Progenitor cell of endocrine pancreas (in vitro differentiated cells): ENCODE results near the gene SNAPC1. TPM values are rescaled to one million over a fixed set of nuclear protein-coding genes. Genes with fewer than 3 reads are reported as not detected.

ENCODE experiments used
- DNase-seq: peaks from one replicate; pipeline ENCODE4 v3.0.0; 2021; ENCODE audit warnings: low spot score; ENCODE audit not compliant: unreplicated experiment
- H3K27ac Mint-ChIP-seq: 2 replicates; pipeline ENCODE4 v1.8.0; 2021; ENCODE audit warnings: mild to moderate bottlenecking, moderate library complexity, mixed read lengths
- H3K27me3 Mint-ChIP-seq: 2 replicates; pipeline ENCODE4 v1.8.0; 2021; ENCODE audit warnings: mixed read lengths
- H3K36me3 Mint-ChIP-seq: 2 replicates; pipeline ENCODE4 v1.8.0; 2022; ENCODE audit warnings: mixed read lengths; ENCODE audit not compliant: insufficient read depth
- H3K4me1 Mint-ChIP-seq: 2 replicates; pipeline ENCODE4 v1.8.0; 2021; ENCODE audit warnings: low read depth, mixed read lengths
- H3K4me3 Mint-ChIP-seq: 2 replicates; pipeline ENCODE4 v1.8.0; 2021; ENCODE audit warnings: low read depth, mild to moderate bottlenecking, moderate library complexity, mixed read lengths
- H3K9me3 Mint-ChIP-seq: 2 replicates; pipeline ENCODE4 v1.8.0; 2021; ENCODE audit warnings: low read depth, mixed read lengths
- CTCF ChIP-seq: fragments of 200-600 bp; sonication (generic); IDR thresholded peaks from one replicate; pipeline ENCODE4 v1.5.0; 2021; ENCODE audit warnings: antibody characterized with exemption, mild to moderate bottlenecking; ENCODE audit not compliant: unreplicated experiment
- total RNA-seq: library from RNA; stranded (reverse); gene quantifications from 2 replicates; pipeline ENCODE4 v1.2.1, GENCODE V29; 2021

The SNAPC1 gene
- total RNA-seq, 1 donor from 2014 or later: 4.9 TPM

- Mint-ChIP-seq H3K27ac (no peak overlapping the region), H3K4me1 (peaks cover 33% of the 10 kb centered on the region), H3K27me3 (no peaks in the 10 kb centered on the region), H3K4me3 (no peak overlapping the region), H3K9me3 (no peaks in the 10 kb centered on the region), H3K36me3 (peaks cover 1% of the 10 kb centered on the region)
- no peak for DNase-seq
- no peak for TF ChIP-seq CTCF
These were observed 2.3 kb downstream of the SNAPC1 start for GRCh38 chr14:61764342-61765122.

GRCh38 chr14:61765225-61765943 is 3.2 kb downstream of the SNAPC1 start:
- Mint-ChIP-seq H3K27me3 (no peaks in the 10 kb centered on the region), H3K4me1 (peaks cover 33% of the 10 kb centered on the region), H3K9me3 (no peaks in the 10 kb centered on the region), H3K36me3 (peaks cover 6% of the 10 kb centered on the region), H3K4me3 (peak overlapping the region; percentile 32), H3K27ac (peak overlapping the region; percentile 73)
- DNase-seq: no peak
- no peak for TF ChIP-seq CTCF

- Mint-ChIP-seq H3K27me3 (no peaks in the 10 kb centered on the region), H3K27ac (peak overlapping the region; percentile 56), H3K4me3 (peak overlapping the region; percentile 32), H3K9me3 (no peaks in the 10 kb centered on the region), H3K4me1 (peaks cover 33% of the 10 kb centered on the region), H3K36me3 (peaks cover 6% of the 10 kb centered on the region)
- no peak for DNase-seq
- TF ChIP-seq CTCF: no peak
These were observed 3.9 kb downstream of the SNAPC1 start for GRCh38 chr14:61766151-61766550.

- Mint-ChIP-seq H3K36me3 (peaks cover 12% of the 10 kb centered on the region), H3K27ac (no peak overlapping the region), H3K9me3 (no peaks in the 10 kb centered on the region), H3K27me3 (no peaks in the 10 kb centered on the region), H3K4me1 (peaks cover 24% of the 10 kb centered on the region), H3K4me3 (no peak overlapping the region)
- no peak for DNase-seq
- no peak for TF ChIP-seq CTCF
These were observed 6.0 kb downstream of the SNAPC1 start for GRCh38 chr14:61768240-61768639.

GRCh38 chr14:61769893-61770292 is 7.7 kb downstream of the SNAPC1 start:
- Mint-ChIP-seq H3K27me3 (no peaks in the 10 kb centered on the region), H3K9me3 (no peaks in the 10 kb centered on the region), H3K4me1 (peaks cover 17% of the 10 kb centered on the region), H3K4me3 (no peak overlapping the region), H3K27ac (peak overlapping the region; percentile 78), H3K36me3 (peaks cover 16% of the 10 kb centered on the region)
- DNase-seq: no peak
- no peak for TF ChIP-seq CTCF
